ENCODE data around the gene PURB. TPM values are rescaled to one million over a fixed set of nuclear protein-coding genes. Genes with fewer than 3 reads are reported as not detected.
"Not testable (repeated sequence)": the region's sequence is repeated elsewhere in the genome, so short reads cannot be mapped to it uniquely, and the experiment has no call there.

The PURB gene
- polyA plus RNA-seq (2013, experiment 1 of 2; ENCODE audit: insufficient read length) = 19.5 TPM
- 19.6 TPM for polyA plus RNA-seq (2013, experiment 2 of 2; ENCODE audit: insufficient read length)

DNA sequence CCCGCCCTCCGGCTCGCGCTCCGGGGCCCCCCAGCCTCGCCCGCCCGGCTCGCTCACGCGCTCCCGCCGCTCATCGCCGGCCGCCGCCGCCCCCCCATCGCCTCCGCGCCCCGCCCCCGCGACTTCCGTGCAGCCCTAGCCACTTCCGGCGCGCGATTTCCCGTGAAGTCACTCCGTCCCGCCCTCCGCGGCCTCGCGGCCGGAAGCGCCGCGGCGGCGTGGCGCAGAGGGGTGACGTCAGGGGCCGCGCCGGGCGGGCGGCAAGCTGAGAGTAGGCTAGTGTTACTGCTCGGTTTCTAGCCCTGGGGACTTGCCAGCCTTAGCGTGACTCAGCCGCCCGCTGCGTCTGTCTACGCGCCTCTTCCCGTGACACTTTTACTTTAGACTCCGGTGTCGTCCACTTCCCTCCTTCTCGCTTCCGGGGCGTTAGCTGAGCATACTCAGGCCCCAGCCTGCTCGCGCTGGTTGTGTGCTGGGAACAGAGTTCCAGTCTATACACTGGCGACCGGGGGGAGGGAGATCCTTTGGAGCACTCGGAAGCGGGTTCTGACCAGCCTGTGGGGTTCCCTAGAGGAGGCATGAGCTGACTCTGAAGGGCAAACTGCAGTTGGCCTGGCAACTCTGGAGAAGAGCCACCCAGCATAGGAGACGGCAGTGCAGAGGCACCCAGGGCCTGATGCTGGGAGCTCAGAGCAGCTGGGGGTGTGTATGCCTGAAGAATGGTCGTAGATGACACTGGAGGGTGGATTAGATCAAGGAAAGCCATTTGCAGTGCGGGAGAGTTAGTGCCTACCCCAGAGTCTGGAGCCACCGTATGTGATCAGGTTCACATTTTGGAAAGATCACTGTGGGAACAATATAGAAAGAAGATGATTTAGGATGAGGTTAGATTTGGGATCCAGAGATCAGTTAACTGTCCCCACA lies at the start of gene PURB:
PURB (minus strand) TSS at position 137 of the 924 bp plus-strand sequence. CDS start 182 bp downstream, outside the sequence.
- DNase-seq = peak; percentile 98

GRCh38 chr7:44935016-44935415 lies 49.7 kb upstream of the PURB start:
- no peak for DNase-seq

- DNase-seq = not testable (repeated sequence)
Measured at GRCh38 chr7:44934510-44934909, 49.2 kb upstream of the PURB start.

GRCh38 chr7:44930921-44931320 lies 45.6 kb upstream of the PURB start:
- no peak for DNase-seq

- no peak for DNase-seq
Measured at GRCh38 chr7:44922351-44922694, 37.0 kb upstream of the PURB start.

DNA sequence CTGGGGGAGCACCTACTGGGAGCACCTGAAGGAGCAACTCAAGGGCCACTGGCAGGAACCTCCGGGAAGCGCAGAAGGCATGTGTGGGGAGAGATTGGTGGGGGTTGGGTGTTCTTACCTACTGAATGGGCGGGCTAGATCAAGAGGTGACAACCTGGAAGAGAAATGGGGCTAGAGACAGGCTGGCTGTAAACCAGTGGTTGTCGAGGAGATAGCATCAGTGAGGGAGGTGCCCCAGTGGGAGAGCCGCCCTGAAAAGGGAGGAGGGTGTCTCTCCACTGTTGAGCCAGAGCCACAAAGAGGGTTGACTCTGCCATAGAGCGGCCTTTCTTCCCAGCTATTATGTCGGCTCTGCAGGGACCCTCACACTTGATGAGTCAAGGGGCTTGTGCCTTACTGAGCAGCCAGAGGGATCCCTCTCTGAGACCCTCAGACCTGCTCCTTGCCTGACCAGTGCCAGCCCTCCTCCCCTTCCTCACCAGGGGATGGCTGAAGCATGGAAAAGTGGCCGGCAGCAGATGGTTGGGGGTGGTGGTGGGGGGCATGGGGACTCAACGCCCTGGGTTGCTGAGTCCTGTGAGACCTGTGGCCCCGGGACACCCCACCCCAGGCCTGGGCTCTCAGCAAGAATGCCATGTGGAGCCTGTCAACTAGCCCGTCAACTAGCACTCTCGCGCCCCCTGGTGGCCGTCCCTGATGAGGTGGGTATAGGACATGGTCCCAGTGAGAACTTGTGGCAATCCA lies 36.4 kb upstream of the PURB start:
- DNase-seq = peak; percentile 69

DNA sequence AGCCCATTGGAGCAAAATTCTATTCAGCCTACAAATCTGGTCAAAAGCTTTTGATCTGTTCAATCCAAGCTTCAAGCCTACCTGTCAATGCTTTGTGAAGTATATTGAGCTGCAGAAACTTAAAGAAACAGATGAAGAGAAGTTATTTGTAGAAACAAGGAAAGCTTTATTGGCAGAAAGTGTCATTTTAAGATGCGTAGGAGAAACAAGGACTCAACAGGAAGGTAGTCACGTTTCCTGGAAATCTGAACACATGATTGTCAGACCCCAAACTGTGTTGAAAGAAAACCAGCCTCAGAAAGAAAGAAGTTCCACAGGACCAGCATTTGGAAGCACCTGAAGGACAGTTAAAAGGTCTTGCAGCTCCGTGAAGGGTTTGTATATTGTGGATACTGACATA lies 34.8 kb upstream of the PURB start:
- no peak for DNase-seq

- DNase-seq = no peak
Measured at GRCh38 chr7:44918029-44918428, 32.7 kb upstream of the PURB start.

- no peak for DNase-seq
Measured at GRCh38 chr7:44917465-44917864, 32.1 kb upstream of the PURB start.

GRCh38 chr7:44914992-44915607 lies 29.8 kb upstream of the PURB start:
- DNase-seq = no peak

GRCh38 chr7:44912775-44913347 lies 27.5 kb upstream of the PURB start:
- no peak for DNase-seq

DNA sequence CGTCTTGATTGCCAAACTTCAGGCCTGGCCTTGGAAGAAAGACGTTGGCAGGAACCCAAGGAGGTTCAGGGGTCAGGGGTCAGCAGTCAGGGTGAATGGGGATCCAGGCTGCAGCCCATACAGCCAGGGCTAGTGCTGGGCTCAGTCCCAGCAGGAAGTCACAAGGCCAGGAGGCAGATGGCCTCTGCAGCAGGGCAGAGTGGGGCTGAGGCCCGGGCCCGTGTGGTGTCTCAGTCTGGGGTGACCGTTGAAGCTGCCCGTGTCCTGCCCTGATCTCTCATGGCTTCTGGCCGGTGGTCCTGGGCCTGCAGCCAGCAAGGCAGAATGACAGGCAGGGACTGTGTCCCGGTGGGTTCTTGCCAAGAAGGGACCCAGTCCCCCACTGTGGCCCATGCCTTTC lies 26.6 kb upstream of the PURB start:
- DNase-seq = no peak

- no peak for DNase-seq
Measured at GRCh38 chr7:44909596-44910389, 24.5 kb upstream of the PURB start.

DNA sequence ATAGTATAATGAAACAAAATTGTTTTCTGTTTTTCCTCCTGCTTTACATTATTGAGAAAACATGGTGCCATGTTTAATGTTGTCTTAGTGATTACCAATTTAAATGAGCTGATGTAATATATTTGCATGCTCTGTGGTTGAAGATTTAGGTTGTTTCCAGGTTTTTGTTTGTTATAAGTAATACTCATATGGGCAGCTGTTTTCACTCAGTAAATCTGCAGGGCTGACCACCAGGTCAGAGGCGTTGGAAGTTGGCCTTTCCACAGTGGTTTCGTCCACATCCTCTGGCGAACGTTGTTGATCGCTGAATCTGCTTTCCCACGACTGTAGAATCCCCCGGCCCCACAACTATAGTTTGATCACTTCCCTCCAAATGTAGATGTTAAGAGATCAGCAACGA lies 21.6 kb upstream of the PURB start:
- DNase-seq = no peak

DNA sequence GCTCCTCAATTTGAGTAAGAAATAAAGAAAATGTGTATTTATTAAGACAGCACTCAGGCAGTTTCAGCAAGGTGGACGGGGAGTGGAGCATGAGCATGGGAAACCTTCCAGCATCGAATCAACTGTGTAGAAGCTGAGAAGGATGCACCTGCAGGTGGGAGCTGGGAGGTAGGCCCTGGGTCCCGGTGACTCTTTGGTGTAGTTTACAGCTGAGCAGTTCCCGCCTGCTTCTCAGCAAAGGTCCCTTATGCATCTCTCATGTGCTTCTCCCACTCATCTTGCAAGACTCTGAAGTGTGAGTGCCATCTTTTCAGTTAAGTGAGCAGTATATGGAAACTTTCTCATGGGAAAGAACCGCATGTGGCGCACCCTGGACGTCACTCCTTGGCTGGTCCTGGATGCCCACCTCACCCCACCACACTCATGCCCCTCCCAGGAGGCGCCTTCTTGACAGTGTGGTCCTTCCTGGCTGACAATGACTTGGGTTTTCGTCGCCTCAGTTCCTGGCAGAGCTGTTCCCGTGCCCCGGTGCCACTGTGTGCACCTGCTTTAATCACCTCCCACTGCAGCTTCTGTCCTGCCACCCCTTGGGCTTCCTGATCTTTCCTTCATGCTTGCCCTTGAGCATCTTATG lies 19.8 kb upstream of the PURB start:
- DNase-seq = no peak

- no peak for DNase-seq
Measured at GRCh38 chr7:44899443-44899842, 14.1 kb upstream of the PURB start.

- no peak for DNase-seq
Measured at GRCh38 chr7:44898039-44898438, 12.7 kb upstream of the PURB start.

DNA sequence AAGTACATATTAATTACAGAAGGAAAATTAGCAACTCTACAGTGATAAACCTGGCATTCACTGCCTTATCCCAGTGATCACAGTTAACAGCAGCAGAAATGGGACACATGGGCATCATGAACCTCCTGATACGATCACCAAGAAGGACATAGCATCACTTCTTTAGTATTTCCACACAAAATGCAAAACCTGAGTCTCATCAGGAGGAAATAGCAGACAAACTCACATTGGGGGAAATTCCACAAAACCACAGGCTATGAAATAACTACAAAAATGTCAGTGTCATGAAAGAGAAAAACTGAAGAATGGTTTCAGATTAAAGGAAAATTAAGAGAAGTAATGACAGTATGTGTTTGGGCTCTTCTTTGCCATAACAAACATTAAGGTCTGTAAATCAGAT lies 12.0 kb upstream of the PURB start:
- peak; percentile 58 for DNase-seq

- DNase-seq = no peak
Measured at GRCh38 chr7:44894888-44895580, 9.7 kb upstream of the PURB start.

- no peak for DNase-seq
Measured at GRCh38 chr7:44893710-44894234, 8.4 kb upstream of the PURB start.

GRCh38 chr7:44891791-44892190 lies 6.5 kb upstream of the PURB start:
- DNase-seq = no peak

Measured in fibroblast of skin of back (primary cell).